Stomach (tissue), 9 donors: ENCODE results near the gene BICRA. TPM values are rescaled to one million over a fixed set of nuclear protein-coding genes. Genes with fewer than 3 reads are reported as not detected.

Source experiments
- DNase-seq, 2 donors: peaks; one replicate each; pipeline versions ENCODE4 v3.0.0 to v3.0.0-alpha.2; 2013 to 2019
- H3K27ac ChIP-seq, 5 donors: fragments of 200-600 bp in 4 of 5; sonication (generic) in 4 of 5; one replicate each; pipeline ENCODE4 v1.5.1; 2013 to 2019; ENCODE audit warnings: mild to moderate bottlenecking in 1 of 5, moderate library complexity in 1 of 5
- H3K27me3 ChIP-seq, 3 donors: fragments of 200-600 bp; sonication (generic); one replicate each; pipeline ENCODE4 v1.5.1; 2017 to 2019; ENCODE audit warnings: mixed run types in 1 of 3
- H3K36me3 ChIP-seq, 4 donors: fragments of 200-600 bp; sonication (generic); 1 replicate in 3 of 4; 2 replicates in 1 of 4; pipeline ENCODE4 v1.5.1; 2016 to 2019
- H3K4me1 ChIP-seq, 4 donors: fragments of 200-600 bp; sonication (generic); one replicate each; pipeline ENCODE4 v1.5.1; 2016 to 2019
- H3K4me3 ChIP-seq, 4 donors: fragments of 200-600 bp; sonication (generic) in 3 of 4; one replicate each; pipeline ENCODE4 v1.5.1; 2016 to 2019; ENCODE audit warnings: mild to moderate bottlenecking in 1 of 4
- H3K9me3 ChIP-seq, 4 donors: fragments of 200-600 bp; sonication (generic); one replicate each; pipeline ENCODE4 v1.5.1; 2016 to 2019
- EP300 ChIP-seq: sonication (generic); formaldehyde crosslinking; IDR thresholded peaks from one replicate; pipeline ENCODE4 v1.6.1; 2017; ENCODE audit warnings: antibody characterized with exemption
- POLR2A ChIP-seq, 4 donors: fragments of 450-650 bp; IDR thresholded peaks; one replicate each; pipeline ENCODE4 v1.6.1; 2016; ENCODE audit warnings: antibody characterized with exemption in 4 of 4, control low read depth in 2 of 4, mild to moderate bottlenecking in 1 of 4, moderate library complexity in 1 of 4
- POLR2AphosphoS5 ChIP-seq, 3 donors: sonication (generic); formaldehyde crosslinking; IDR thresholded peaks; one replicate each; pipeline ENCODE4 v1.6.1; 2016; ENCODE audit warnings: antibody characterized with exemption in 3 of 3
- WGBS, 5 donors: extraction: QIAGEN DNeasy Blood & Tissue Kit in 3 of 5; methylation state at CpG; one replicate each; pipeline versions ENCODE4 v1.1.5 to v1.1.7; 2013 to 2018; 5-methylcytosine and 5-hydroxymethylcytosine counted together
- intact Hi-C: fragments of 100-400 bp; cut with DNase I; formaldehyde crosslinking; loops from one replicate; pipeline ENCODE4 v1.15.1; 2023; ENCODE audit warnings: low total_unique reads
- polyA plus RNA-seq, 3 donors: library from polyadenylated mRNA; stranded (reverse); fragments of 200-250 nt; gene quantifications; one replicate each; pipeline ENCODE4 v1.2.3, GENCODE V29; 2013
- total RNA-seq, 5 donors: library from RNA; depleted of rRNA; stranded (reverse); fragments of >200 nt; gene quantifications; one replicate each; pipeline versions ENCODE4 v1.1.0 to v1.2.3, GENCODE V29; 2014 to 2016
- TF ChIP-seq, protein P1 (sequence below), 7 experiments: fragments of 450-650 bp in 4 of 7; fragments of 200-600 bp in 3 of 7; sonication (generic) in 3 of 7; IDR thresholded peaks; one replicate each; pipeline ENCODE4 v1.5.1; 2016 to 2019; ENCODE audit warnings: antibody characterized with exemption in 7 of 7, control low read depth in 2 of 7, mild to moderate bottlenecking in 1 of 7
- donor health status: healthy with polysubstance abuse.
- donor health status: Bipolar disorder and iron deficiency.
- donor health status: healthy.

The BICRA gene
- total and polyA plus RNA-seq, 8 donors = 2.7 to 13.4 (median 9.5) TPM

DNA sequence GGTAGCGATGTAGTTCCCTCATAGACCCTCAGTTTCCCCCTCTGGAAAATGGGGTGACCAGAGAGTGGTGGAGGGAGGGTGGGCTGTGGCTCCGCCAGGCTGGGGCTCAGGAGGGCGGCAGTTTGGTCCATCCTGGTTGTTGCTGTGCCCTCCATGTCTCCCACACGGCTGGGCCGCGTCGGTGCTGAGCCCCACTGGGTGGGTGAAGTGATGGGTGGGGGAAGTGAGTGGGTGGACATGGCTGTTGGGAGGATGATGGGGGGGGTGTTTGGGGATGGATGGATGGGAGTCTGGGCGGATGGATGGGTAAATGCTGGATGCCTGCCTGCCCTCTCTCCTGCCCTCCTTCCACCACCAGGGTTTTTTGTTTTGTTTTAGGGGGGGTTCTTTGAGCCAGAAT is 87.7 kb downstream of the BICRA start:
- H3K27ac ChIP-seq = peak overlapping the region in 1 of 5 donors; percentile 78
- peaks cover 29 to 81% (median 78%) of the 10 kb centered on the region in 4 donors for H3K36me3 ChIP-seq

DNA sequence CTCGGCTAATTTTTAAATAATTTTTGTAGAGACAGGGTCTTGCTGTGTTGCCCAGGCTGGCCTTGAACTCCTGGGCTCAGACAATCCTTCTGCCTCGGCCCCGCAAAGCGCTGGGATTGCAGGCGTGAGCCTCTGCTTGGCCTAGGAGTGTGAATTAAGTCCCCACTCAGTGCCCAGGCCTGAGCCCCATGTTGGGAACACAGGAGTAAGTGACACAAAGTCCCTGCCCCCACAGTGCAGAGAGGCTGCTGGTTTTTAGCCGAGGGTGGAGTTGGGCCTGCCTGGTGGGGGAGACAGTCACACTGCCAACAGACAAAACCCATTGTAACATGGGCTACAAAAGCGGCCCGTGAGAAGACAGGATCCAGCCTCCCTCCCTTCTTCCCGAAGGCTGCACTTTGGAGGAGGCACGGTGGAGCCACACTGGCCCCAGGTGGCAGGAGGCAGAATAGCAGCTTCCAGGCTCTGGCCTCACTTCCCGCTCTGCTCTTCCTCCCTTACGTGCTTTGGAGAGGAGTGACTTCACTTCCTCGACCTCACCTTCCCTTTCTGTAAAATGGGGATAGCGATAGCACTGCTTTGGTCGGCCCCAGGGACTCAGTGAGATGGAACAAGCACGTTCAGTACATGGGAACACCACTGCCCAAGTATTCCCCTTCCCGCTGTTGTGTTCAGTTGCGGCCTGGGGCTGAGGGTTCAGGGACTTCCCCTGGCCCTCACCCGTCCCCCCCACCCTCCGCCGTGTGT is 89.1 kb downstream of the BICRA start:
- Histone ChIP-seq H3K4me1 (peaks cover 0 to 16% (median 4%) of the 10 kb centered on the region in 4 donors), H3K27ac (peak overlapping the region in 4 of 5 donors; percentile 65 to 78 (median 68)), H3K4me3 (no peak overlapping the region), H3K27me3 (no peaks in the 10 kb centered on the region), H3K9me3 (no peaks in the 10 kb centered on the region), H3K36me3 (peaks cover 43 to 81% (median 78%) of the 10 kb centered on the region in 4 donors)
- 34 to 42% (median 39%) methylated on average over 19 to 21 of the region's 21 CpGs for WGBS, 5 donors
- intact Hi-C loops = no loop called here
- DNase-seq = peak; percentile 79 to 92
- TF ChIP-seq POLR2AphosphoS5 (IDR thresholded peaks at IDR 0.05) (peak in 2 of 3 donors; percentile 38 to 83), EP300 (no peak)
- TF ChIP-seq, protein P1, sequence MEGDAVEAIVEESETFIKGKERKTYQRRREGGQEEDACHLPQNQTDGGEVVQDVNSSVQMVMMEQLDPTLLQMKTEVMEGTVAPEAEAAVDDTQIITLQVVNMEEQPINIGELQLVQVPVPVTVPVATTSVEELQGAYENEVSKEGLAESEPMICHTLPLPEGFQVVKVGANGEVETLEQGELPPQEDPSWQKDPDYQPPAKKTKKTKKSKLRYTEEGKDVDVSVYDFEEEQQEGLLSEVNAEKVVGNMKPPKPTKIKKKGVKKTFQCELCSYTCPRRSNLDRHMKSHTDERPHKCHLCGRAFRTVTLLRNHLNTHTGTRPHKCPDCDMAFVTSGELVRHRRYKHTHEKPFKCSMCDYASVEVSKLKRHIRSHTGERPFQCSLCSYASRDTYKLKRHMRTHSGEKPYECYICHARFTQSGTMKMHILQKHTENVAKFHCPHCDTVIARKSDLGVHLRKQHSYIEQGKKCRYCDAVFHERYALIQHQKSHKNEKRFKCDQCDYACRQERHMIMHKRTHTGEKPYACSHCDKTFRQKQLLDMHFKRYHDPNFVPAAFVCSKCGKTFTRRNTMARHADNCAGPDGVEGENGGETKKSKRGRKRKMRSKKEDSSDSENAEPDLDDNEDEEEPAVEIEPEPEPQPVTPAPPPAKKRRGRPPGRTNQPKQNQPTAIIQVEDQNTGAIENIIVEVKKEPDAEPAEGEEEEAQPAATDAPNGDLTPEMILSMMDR (IDR thresholded peaks at IDR 0.05) = peak in 6 of 7 experiments; percentile 76 to 99 (median 96)

More for the DNA sequence above, 87.7 kb downstream of the BICRA start:
- WGBS, 5 donors = 89 to 97% (median 94%) methylated on average over 8 of the region's 8 CpGs
- intact Hi-C loops = no loop called here
- Histone ChIP-seq H3K4me1 (peaks cover 0 to 16% (median 4%) of the 10 kb centered on the region in 4 donors), H3K9me3 (no peaks in the 10 kb centered on the region), H3K27me3 (no peaks in the 10 kb centered on the region), H3K4me3 (no peak overlapping the region)
- TF ChIP-seq, protein P1 (IDR thresholded peaks at IDR 0.05) = no peak
- TF ChIP-seq EP300 (no peak), POLR2A (IDR thresholded peaks at IDR 0.05) (no peak), POLR2AphosphoS5 (IDR thresholded peaks at IDR 0.05) (no peak)
- DNase-seq = no peak

DNA sequence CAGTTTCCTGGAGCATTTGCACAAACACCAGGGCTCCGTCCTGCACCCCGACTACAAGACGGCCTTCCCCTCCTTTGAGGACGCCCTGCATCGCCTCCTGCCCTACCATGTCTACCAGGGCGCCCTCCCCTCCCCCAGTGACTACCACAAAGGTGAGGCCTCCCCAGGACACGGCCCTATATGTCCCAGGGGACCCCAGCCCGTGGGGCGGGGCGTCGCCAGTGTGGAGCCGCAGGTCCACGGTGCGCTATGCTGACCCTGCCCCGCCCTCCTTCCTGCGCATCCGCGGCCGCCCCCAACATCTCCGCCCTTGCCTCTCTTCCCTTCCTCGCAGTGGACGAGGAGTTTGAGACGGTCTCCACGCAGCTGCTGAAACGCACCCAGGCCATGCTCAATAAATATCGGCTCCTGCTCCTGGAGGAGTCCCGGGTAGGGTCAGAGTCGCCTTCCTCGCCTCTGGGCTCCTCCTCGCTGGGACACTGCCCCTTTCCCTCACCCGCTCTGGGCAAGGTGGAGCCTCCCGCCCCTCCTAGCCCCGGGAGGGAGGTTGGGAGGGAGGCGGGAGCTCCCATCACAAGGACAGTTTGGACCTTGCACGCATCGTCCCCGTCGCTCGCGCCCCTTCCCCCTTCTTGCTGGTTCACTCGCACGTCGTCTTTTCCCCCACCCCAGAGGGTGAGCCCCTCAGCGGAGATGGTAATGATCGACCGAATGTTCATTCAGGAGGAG is 89.9 kb downstream of the BICRA start:
- Histone ChIP-seq H3K9me3 (no peaks in the 10 kb centered on the region), H3K4me3 (no peak overlapping the region), H3K36me3 (peaks cover 43 to 80% (median 77%) of the 10 kb centered on the region in 4 donors), H3K4me1 (peaks cover 0 to 16% (median 4%) of the 10 kb centered on the region in 4 donors), H3K27me3 (no peaks in the 10 kb centered on the region), H3K27ac (peak overlapping the region in 3 of 5 donors; percentile 9 to 78 (median 68))
- no peak for DNase-seq
- TF ChIP-seq, protein P1 (IDR thresholded peaks at IDR 0.05) = no peak
- TF ChIP-seq EP300 (no peak), POLR2AphosphoS5 (IDR thresholded peaks at IDR 0.05) (no peak), POLR2A (IDR thresholded peaks at IDR 0.05) (no peak)
- intact Hi-C loops = no loop called here
- 87 to 90% (median 90%) methylated on average over 43 to 46 of the region's 46 CpGs for WGBS, 5 donors

DNA sequence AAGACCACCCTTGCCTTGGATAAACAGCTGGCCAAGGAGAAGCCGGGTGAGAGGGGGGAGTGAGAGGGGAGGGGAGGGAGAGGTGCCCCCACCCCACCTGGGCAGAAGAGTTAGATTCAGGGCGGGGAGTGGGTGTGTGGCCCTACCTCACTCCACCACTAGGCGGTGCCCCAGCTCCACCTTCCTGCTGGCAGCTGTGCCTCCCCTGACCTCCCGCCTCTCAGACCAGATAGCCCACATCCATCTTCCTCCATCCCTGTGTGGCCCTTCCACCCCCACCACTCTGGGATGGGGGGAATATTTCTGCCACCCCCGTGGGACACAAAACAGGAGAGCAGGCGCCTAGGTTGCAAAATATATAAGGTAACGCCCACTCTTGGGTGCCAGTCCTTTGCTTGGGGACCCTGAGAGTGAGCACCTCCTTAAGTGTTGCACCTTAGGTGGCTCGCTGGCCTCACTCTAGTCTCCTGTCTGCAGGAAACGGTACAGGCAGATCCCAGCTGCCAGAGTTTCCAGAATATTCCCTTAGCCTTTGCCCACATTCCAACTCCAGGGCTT is 90.5 kb downstream of the BICRA start:
- H3K9me3 ChIP-seq = no peaks in the 10 kb centered on the region
- DNase-seq = peak; percentile 59 to 73
- no peak overlapping the region for H3K4me3 ChIP-seq
- intact Hi-C loops = no loop called here
- peaks cover 0 to 16% (median 4%) of the 10 kb centered on the region in 4 donors for H3K4me1 ChIP-seq
- 54 to 67% (median 63%) methylated on average over 8 to 9 of the region's 9 CpGs for WGBS, 5 donors
- no peaks in the 10 kb centered on the region for H3K27me3 ChIP-seq
- TF ChIP-seq, protein P1 (IDR thresholded peaks at IDR 0.05) = peak in 5 of 7 experiments; percentile 52 to 85 (median 75)
- TF ChIP-seq EP300 = no peak
- no peak for TF ChIP-seq POLR2AphosphoS5 (IDR thresholded peaks at IDR 0.05)
- H3K36me3 ChIP-seq = peaks cover 43 to 80% (median 76%) of the 10 kb centered on the region in 4 donors
- no peak overlapping the region for H3K27ac ChIP-seq
